VCaP (cell line): ENCODE data around the gene GOLGA6D.
"Not testable (repeated sequence)": the region's sequence is repeated elsewhere in the genome, so short reads cannot be mapped to it uniquely, and the experiment has no call there.

Experiments
- H3K27ac ChIP-seq: fragments of 450-650 bp; 2 replicates; pipeline ENCODE4 v1.5.1; 2017
- TF ChIP-seq, protein P1 (sequence below): fragments of 450-650 bp; conservative IDR thresholded peaks from 2 replicates; pipeline ENCODE4 v1.5.1; 2017; ENCODE audit warnings: mild to moderate bottlenecking, moderate library complexity

Gene GOLGA6D, protein sequence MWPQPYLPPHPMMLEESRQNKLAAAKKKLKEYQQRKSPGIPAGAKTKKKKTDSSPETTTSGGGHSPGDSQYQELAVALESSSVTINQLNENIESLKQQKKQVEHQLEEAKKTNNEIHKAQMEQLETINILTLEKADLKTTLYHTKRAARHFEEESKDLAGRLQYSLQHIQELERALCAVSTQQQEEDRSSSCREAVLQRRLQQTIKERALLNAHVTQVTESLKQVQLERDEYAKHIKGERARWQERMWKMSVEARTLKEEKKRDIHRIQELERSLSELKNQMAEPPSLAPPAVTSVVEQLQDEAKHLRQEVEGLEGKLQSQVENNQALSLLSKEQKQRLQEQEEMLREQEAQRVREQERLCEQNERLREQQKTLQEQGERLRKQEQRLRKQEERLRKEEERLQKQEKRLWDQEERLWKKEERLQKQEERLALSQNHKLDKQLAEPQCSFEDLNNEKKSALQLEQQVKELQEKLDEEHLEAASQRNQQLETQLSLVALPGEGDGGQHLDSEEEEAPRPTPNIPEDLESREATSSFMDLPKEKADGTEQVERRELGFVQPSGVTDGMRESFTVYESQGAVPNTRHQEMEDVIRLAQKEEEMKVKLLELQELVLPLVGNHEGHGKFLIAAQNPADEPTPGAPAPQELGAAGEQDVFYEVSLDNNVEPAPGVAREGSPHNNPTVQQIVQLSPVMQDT

DNA sequence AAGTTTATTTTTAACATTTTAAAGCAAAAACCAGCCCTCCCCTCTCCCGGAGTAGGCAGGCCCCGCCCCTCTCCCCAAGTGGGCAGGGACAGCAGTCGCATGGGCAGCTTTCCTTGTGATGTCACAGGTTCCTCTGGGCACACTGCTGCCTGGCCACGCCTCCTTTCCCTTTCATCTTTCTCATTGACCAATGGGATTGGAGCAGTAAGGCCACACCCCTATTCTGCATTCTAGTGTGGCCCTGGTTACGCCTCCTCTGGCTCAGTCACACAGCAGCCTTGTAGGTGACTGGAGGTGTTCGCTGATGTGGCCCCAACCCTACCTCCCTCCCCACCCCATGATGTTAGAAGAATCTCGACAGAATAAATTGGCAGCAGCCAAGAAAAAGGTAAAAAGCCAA is at the start of gene GOLGA6D:
TSS of gene GOLGA6D (plus strand) at position 264 of the 400 bp plus-strand sequence. CDS start at position 305, 41 bp downstream.
- not testable (repeated sequence) for H3K27ac ChIP-seq

DNA sequence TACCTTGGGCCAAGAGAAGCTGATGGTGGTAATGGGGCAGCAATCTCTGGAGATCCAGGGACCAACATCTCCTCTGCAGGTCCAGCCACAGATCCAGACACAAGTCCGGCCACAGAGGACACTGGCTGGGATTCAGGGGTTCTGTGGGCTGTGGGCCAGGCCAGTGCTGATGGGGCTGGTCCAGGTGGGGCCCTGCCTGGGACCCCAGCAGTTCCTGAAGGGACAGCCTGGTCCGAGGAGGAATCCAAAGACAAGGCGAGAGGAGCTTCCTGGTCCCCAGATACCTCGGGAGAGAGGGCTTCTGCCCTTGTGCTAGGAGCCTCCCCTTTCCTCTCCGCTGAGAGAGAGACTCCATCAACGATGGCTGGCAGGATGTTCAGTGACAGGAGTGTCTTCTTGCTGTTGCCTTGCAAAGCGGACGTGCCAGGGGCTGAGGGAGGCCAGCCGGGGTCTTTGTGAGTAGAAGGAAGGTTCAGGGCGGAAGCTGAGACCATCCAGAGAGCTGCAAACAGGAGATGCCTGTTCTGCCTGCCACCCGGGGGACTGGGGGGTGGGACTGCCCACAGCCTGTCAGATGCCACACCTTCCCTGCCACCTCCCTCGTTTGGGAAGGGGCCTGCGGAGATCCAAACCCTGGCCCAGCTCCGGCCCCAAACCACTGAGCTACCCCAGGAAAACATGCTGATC is 49.0 kb upstream of the GOLGA6D start:
- TF ChIP-seq, protein P1, sequence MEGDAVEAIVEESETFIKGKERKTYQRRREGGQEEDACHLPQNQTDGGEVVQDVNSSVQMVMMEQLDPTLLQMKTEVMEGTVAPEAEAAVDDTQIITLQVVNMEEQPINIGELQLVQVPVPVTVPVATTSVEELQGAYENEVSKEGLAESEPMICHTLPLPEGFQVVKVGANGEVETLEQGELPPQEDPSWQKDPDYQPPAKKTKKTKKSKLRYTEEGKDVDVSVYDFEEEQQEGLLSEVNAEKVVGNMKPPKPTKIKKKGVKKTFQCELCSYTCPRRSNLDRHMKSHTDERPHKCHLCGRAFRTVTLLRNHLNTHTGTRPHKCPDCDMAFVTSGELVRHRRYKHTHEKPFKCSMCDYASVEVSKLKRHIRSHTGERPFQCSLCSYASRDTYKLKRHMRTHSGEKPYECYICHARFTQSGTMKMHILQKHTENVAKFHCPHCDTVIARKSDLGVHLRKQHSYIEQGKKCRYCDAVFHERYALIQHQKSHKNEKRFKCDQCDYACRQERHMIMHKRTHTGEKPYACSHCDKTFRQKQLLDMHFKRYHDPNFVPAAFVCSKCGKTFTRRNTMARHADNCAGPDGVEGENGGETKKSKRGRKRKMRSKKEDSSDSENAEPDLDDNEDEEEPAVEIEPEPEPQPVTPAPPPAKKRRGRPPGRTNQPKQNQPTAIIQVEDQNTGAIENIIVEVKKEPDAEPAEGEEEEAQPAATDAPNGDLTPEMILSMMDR: no peak
- H3K27ac ChIP-seq: no peak overlapping the region

DNA sequence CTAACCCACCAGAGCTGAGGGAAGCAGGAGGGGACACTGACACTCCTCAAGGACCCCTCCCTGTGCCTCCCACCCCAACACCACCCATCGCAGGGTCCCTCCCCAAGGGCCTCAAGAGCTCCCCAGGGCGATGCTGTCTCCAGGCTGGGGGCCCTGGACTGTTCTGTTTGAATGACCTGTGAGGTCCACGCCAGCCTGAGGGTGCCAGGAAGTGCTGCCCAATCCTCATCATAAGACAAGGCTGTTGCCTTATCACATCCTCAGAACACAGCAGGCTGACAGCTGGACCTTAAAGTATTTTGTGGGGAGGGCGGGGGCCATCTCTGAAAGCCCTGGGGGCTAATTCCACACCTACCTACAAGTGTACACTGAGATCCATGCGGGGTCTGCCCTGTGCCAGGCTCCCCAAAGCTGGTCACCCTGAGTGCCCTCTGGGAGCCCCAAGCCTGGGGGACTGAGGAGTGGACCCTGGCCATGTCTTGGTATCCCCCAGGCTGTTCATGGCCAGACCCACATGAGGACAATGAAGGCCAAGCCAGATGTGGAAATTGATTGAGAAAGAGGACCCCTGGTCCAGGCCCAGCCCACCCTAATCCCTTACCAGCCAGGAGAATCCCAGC is 48.3 kb upstream of the GOLGA6D start:
- H3K27ac ChIP-seq: no peak overlapping the region
- TF ChIP-seq, protein P1: no peak

DNA sequence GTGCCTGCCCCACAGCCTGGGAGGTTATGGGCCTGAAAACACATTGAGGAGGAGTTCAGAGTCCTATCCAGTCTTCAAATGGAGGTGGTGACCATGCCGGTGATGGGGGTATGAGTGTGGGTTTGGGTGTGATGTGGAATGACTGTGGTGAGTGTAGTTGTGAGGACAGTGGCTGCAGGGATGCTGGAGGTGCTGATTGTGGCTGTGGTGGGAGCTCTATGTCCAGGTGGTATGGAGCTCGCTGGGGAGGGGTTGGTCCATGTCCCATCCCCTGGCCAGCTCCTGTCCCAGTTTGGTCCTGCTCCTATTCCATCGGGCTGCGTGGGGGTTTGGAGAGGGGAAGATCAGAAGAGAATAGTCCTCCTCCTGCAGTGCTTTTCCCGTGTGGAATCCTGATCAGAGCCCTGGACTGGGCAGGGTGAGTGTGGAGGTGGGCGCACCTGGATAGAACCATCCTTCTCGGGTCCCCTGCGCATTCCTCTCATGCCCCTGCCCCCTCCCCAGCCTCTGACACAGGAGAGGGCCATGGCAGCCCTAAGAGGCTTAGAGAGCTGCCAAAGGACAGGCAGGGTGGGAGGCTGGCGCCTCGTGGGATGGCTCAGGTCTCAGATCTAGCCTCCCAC is 47.5 kb upstream of the GOLGA6D start:
- TF ChIP-seq, protein P1: no peak
- H3K27ac ChIP-seq: no peak overlapping the region

DNA sequence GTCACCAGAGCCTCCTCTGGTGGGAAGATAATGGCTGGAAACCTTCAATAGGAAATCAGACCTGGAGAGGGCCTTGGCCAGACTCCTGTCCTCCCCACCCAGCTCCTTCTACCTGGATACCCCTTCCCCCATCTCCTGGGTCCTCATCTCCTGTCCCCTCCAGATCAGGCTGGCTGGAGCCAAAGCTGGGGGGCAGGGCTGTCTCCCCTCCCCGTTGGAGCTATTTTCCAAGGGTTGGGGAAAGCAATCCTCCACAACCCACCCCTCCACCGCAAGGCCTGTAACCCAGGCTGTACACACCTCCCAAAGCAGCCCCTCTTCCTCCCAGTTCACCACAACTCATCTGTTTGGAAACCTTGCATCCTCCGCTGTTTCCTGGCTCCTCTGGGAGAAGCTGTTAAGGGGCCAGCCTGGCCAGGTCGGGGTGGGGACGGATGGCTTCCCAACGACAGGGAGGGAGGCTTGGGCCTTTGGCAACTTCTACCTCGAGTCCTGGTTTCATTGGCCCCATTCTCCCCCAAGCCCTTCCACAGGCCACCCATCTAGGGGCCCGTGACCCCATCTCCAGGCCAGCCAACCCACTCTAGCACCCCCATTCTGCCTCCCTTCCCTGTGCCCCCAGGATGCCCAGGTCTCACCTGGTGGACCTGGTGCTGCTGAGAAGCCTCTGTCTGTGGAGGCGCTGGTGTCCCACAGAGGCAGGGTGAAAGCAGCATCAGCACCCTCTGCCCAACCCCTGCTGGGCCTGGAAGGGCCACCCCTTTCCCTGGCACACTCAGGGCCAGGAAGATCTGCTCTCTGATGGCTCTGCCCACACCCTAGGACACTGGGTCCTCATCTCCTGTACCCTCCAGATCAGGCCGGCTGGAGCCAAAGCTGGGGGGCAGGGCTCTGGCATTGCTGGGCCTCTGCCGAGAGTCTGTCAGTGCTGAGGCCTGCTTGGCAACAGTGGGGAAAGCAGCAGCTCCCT is 46.6 kb upstream of the GOLGA6D start:
- TF ChIP-seq, protein P1: no peak

DNA sequence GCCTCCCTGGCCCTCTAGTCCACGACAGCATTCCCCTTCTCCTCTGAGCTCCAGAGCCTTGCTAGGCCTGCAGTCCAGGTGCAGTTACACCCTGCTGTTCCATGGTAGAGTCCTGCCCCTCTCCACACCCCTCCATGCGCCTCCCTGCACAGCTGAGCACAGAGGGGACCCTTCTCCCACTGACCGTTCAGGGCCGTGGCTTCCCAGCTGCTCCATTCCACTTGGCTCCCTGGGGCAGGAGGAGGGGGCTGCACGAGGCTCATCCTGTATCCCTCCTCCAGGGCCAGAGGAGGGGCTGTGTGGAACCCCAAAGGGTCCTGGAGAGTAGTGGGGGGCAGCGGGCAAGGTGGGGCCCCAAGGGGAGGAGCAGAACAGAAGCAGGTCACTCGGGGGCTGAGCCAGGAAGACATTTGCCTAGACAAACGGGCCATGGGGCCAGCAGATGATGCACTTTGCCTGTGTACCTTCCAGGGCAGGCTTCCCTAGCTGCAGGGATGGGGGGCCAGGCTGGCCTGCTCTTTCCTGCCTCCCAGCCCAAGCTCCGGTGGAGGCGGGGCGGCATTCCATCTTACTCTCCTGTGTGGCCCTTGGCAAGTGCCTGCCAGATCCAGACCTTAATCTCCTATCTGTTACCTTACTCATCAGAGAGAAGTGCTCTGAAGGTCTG is 45.2 kb upstream of the GOLGA6D start:
- no peak overlapping the region for H3K27ac ChIP-seq
- TF ChIP-seq, protein P1: no peak

More for the DNA sequence above, 46.6 kb upstream of the GOLGA6D start:
- no peak overlapping the region for H3K27ac ChIP-seq
